ENCODE measurements around the gene GTF3C4. TPM values are rescaled to one million over a fixed set of nuclear protein-coding genes. Genes with fewer than 3 reads are reported as not detected.

The GTF3C4 gene
- polyA plus RNA-seq, 1 of the 3 experiments (the other 2 are of a cell fraction) = 2.8 TPM

- peaks cover 0 to 3% of the 10 kb centered on the region in 2 experiments; a peak in 1 of 4 replicates for H3K4me1 ChIP-seq (ENCODE audit: control insufficient read depth in 1 of 2, insufficient read depth in 2 of 2, low read depth in 1 of 2, low read length in 1 of 2)
- ChIA-PET POLR2A (no interaction called here), CTCF (no interaction called here)
- H3K4me2 ChIP-seq = no peak overlapping the region
- no peak overlapping the region for H3K27ac ChIP-seq (ENCODE audit: low read depth in 2 of 2, low read length in 1 of 2)
- H3K9me2 ChIP-seq = no peaks in the 10 kb centered on the region
- H3K9ac ChIP-seq = no peak overlapping the region
- H3K4me3 ChIP-seq (ENCODE audit: low read depth in 2 of 2, low read length in 1 of 2) = no peak overlapping the region
- H3K36me3 ChIP-seq (replicated peaks in 1 of 2; ENCODE audit: control insufficient read depth in 1 of 2, insufficient read depth in 2 of 2, low read length in 1 of 2) = peaks cover 28 to 54% of the 10 kb centered on the region in 2 experiments
- H3F3A ChIP-seq (replicated peaks; ENCODE audit: insufficient read depth) = no peaks in the 10 kb centered on the region
- H3K9me3 ChIP-seq = no peaks in the 10 kb centered on the region
- TF ChIP-seq RXRA (IDR thresholded peaks at IDR 0.05; ENCODE audit: borderline replicate concordance, low read depth) = no peak
- no peak for TF ChIP-seq ELF1 (IDR thresholded peaks at IDR 0.05)
- TF ChIP-seq PBX3 (IDR thresholded peaks at IDR 0.05) = no peak
- no peak for TF ChIP-seq EP300 (IDR thresholded peaks at IDR 0.05; ENCODE audit: borderline replicate concordance in 1 of 2, low read depth in 1 of 2, low read length in 1 of 2)
- TF ChIP-seq GATA2 (CRISPR knock-in tag; IDR thresholded peaks at IDR 0.05) = no peak
- TF ChIP-seq CTCF (IDR thresholded peaks at IDR 0.05) = no peak
- peaks cover 66% of the 10 kb centered on the region for H3K79me2 ChIP-seq (ENCODE audit: insufficient read depth)
- no peaks in the 10 kb centered on the region for H3K27me3 ChIP-seq (ENCODE audit: insufficient read depth)
- no peak for DNase-seq
- peaks cover 10% of the 10 kb centered on the region; the same call in 1 of the 2 replicates for H4K20me1 ChIP-seq (ENCODE audit: insufficient read depth)
- no peak overlapping the region for H2AFZ ChIP-seq (ENCODE audit: low read depth)
- WGBS (ENCODE audit: low lambda C conversion rate) = 87% methylated on average over 11 of the region's 11 CpGs
Measured at GRCh38 chr9:132663117-132663516, 7.1 kb upstream of the GTF3C4 start.

GRCh38 chr9:132663851-132664250, 6.4 kb upstream of the GTF3C4 start:
- H3K4me3 ChIP-seq (ENCODE audit: low read depth in 2 of 2, low read length in 1 of 2) = no peak overlapping the region
- no peaks in the 10 kb centered on the region for H3K9me3 ChIP-seq
- H3K9me2 ChIP-seq = no peaks in the 10 kb centered on the region
- H3F3A ChIP-seq (replicated peaks; ENCODE audit: insufficient read depth) = no peaks in the 10 kb centered on the region
- H3K4me1 ChIP-seq (ENCODE audit: control insufficient read depth in 1 of 2, insufficient read depth in 2 of 2, low read depth in 1 of 2, low read length in 1 of 2) = peaks cover 0 to 3% of the 10 kb centered on the region in 2 experiments; a peak in 1 of 4 replicates
- peaks cover 10% of the 10 kb centered on the region; the same call in 1 of the 2 replicates for H4K20me1 ChIP-seq (ENCODE audit: insufficient read depth)
- H3K79me2 ChIP-seq (ENCODE audit: insufficient read depth) = peaks cover 73% of the 10 kb centered on the region
- TF ChIP-seq NFIC (IDR thresholded peaks at IDR 0.05; ENCODE audit: borderline replicate concordance) (no peak), FOSL2 (IDR thresholded peaks at IDR 0.05; ENCODE audit: borderline replicate concordance, low read depth) (no peak), MAX (IDR thresholded peaks at IDR 0.05; ENCODE audit: low read depth) (no peak), PBX3 (IDR thresholded peaks at IDR 0.05) (no peak), MEF2A (IDR thresholded peaks at IDR 0.05; ENCODE audit: borderline replicate concordance, low read depth) (no peak), CHD2 (IDR thresholded peaks at IDR 0.05; ENCODE audit: low read length, partially characterized antibody) (no peak), TAF1 (IDR thresholded peaks at IDR 0.05; ENCODE audit: borderline replicate concordance, low read depth, low read length) (no peak), SMC3 (IDR thresholded peaks at IDR 0.05; ENCODE audit: low read depth, low read length) (no peak), RFX5 (IDR thresholded peaks at IDR 0.05; ENCODE audit: low read length) (no peak), EZH2phosphoT487 (IDR thresholded peaks at IDR 0.05; ENCODE audit: borderline replicate concordance, low read depth) (no peak), JUND (IDR thresholded peaks at IDR 0.05) (no peak), CTCF (IDR thresholded peaks at IDR 0.05) (no peak), USF2 (IDR thresholded peaks at IDR 0.05; ENCODE audit: borderline replicate concordance, low read depth, low read length) (no peak), SIN3A (IDR thresholded peaks at IDR 0.05; ENCODE audit: borderline replicate concordance, low read depth, low read length) (no peak), TCF12 (IDR thresholded peaks at IDR 0.05) (no peak), EP300 (IDR thresholded peaks at IDR 0.05; ENCODE audit: borderline replicate concordance in 1 of 2, low read depth in 1 of 2, low read length in 1 of 2) (no peak), POLR2AphosphoS5 (IDR thresholded peaks at IDR 0.05; ENCODE audit: low read depth, low read length) (no peak)
- whole genome bisulfite sequencing (ENCODE audit: low lambda C conversion rate) = 100% methylated on average over 2 of the region's 2 CpGs
- no peak for DNase-seq
- H2AFZ ChIP-seq (ENCODE audit: low read depth) = no peak overlapping the region
- H3K27me3 ChIP-seq (ENCODE audit: insufficient read depth) = no peaks in the 10 kb centered on the region
- H3K27ac ChIP-seq (ENCODE audit: low read depth in 2 of 2, low read length in 1 of 2) = no peak overlapping the region
- no peak overlapping the region for H3K4me2 ChIP-seq
- ChIA-PET CTCF (interaction anchor here (1.1 to 2.1 kb wide), 2 partner anchors 10 kb away, joined by 3 to 7 read pairs; no protein-coding TSS in a partner anchor), POLR2A (no interaction called here)
- no peak overlapping the region for H3K9ac ChIP-seq
- peaks cover 22 to 46% of the 10 kb centered on the region in 2 experiments for H3K36me3 ChIP-seq (replicated peaks in 1 of 2; ENCODE audit: control insufficient read depth in 1 of 2, insufficient read depth in 2 of 2, low read length in 1 of 2)
